Skeletal muscle satellite cell (primary cell): ENCODE measurements around the gene CLC.

Experiments
- H3K27me3 ChIP-seq: 2 replicates; pipeline ENCODE4 v1.7.0; 2013; ENCODE audit warnings: low read length; ENCODE audit not compliant: control insufficient read depth, insufficient read depth
- H3K36me3 ChIP-seq: 2 replicates; pipeline ENCODE4 v1.7.0; 2013; ENCODE audit warnings: mild to moderate bottlenecking, control low read depth, low read length; ENCODE audit not compliant: insufficient read depth
- H3K4me1 ChIP-seq: 2 replicates; pipeline ENCODE4 v1.7.0; 2013; ENCODE audit warnings: low read length; ENCODE audit not compliant: control insufficient read depth, insufficient read depth
- H3K4me2 ChIP-seq: 2 replicates; pipeline ENCODE4 v1.7.0; 2013; ENCODE audit warnings: mild to moderate bottlenecking, low read length
- H3K4me3 ChIP-seq: 2 replicates; pipeline ENCODE4 v1.7.0; 2013; ENCODE audit warnings: low read length
- H3K9ac ChIP-seq: 2 replicates; pipeline ENCODE4 v1.7.0; 2013; ENCODE audit warnings: mild to moderate bottlenecking, low read depth, low read length, moderate library complexity
- H3K9me3 ChIP-seq: replicated peaks from 2 replicates; pipeline ENCODE4 v1.7.0; 2013; ENCODE audit warnings: mild to moderate bottlenecking, control low read depth, low read length

The CLC gene

DNA sequence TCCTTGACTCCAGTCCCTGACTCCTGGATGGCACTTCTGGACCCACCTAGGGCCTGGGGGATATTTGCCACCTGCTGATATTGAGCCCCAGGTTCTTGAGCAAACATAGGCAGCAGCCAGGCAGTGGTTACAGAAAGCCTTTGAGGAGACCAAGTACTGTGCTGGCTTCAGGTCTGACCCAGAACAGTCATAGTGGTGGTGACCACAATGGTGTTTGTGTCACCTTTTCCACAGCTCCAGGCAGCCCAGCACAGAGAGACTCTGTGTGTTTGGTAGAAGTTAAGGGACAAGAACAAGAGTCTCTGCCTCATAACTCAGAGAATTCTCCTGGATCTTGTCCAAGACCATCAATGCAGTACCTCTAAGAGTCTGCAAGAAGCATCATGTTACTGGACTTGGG, 14.6 kb upstream of the CLC start:
- Histone ChIP-seq H3K4me1 (no peaks in the 10 kb centered on the region), H3K27me3 (peaks cover 22% of the 10 kb centered on the region), H3K4me2 (no peak overlapping the region), H3K36me3 (no peaks in the 10 kb centered on the region), H3K9ac (no peak overlapping the region), H3K9me3 (no peaks in the 10 kb centered on the region), H3K4me3 (no peak overlapping the region)

GRCh38 chr19:39749981-39750380, 12.2 kb upstream of the CLC start:
- Histone ChIP-seq H3K36me3 (no peaks in the 10 kb centered on the region), H3K4me1 (no peaks in the 10 kb centered on the region), H3K4me3 (no peak overlapping the region), H3K9me3 (no peaks in the 10 kb centered on the region), H3K9ac (no peak overlapping the region), H3K27me3 (peaks cover 4% of the 10 kb centered on the region), H3K4me2 (no peak overlapping the region)

- no peaks in the 10 kb centered on the region for H3K9me3 ChIP-seq
- H3K4me1 ChIP-seq, result no peaks in the 10 kb centered on the region
- H3K4me3 ChIP-seq, result no peak overlapping the region
- H3K4me2 ChIP-seq, result no peak overlapping the region
- H3K27me3 ChIP-seq, result peaks cover 2% of the 10 kb centered on the region
- H3K36me3 ChIP-seq, result no peaks in the 10 kb centered on the region
- H3K9ac ChIP-seq, result no peak overlapping the region
Observed at GRCh38 chr19:39746836-39747529, 9.2 kb upstream of the CLC start.

- Histone ChIP-seq H3K4me3 (no peak overlapping the region), H3K4me1 (no peaks in the 10 kb centered on the region), H3K9ac (no peak overlapping the region), H3K27me3 (peaks cover 2% of the 10 kb centered on the region), H3K4me2 (no peak overlapping the region), H3K9me3 (no peaks in the 10 kb centered on the region), H3K36me3 (no peaks in the 10 kb centered on the region)
Observed at GRCh38 chr19:39745643-39746042, 7.8 kb upstream of the CLC start.

- H3K4me3 ChIP-seq, result no peak overlapping the region
- no peaks in the 10 kb centered on the region for H3K36me3 ChIP-seq
- no peak overlapping the region for H3K4me2 ChIP-seq
- no peak overlapping the region for H3K9ac ChIP-seq
- H3K27me3 ChIP-seq, result no peaks in the 10 kb centered on the region
- H3K9me3 ChIP-seq, result no peaks in the 10 kb centered on the region
- no peaks in the 10 kb centered on the region for H3K4me1 ChIP-seq
Observed at GRCh38 chr19:39740395-39740794, 2.6 kb upstream of the CLC start.

GRCh38 chr19:39738814-39739213, 985 bp upstream of the CLC start:
- peaks cover 3% of the 10 kb centered on the region for H3K27me3 ChIP-seq
- H3K4me3 ChIP-seq, result no peak overlapping the region
- H3K36me3 ChIP-seq, result no peaks in the 10 kb centered on the region
- H3K4me2 ChIP-seq, result no peak overlapping the region
- no peaks in the 10 kb centered on the region for H3K9me3 ChIP-seq
- no peaks in the 10 kb centered on the region for H3K4me1 ChIP-seq
- no peak overlapping the region for H3K9ac ChIP-seq

GRCh38 chr19:39737351-39737750, 478 bp downstream of the CLC start:
- no peak overlapping the region for H3K9ac ChIP-seq
- no peak overlapping the region for H3K4me3 ChIP-seq
- no peak overlapping the region for H3K4me2 ChIP-seq

GRCh38 chr19:39736088-39736487, 1.7 kb downstream of the CLC start:
- Histone ChIP-seq H3K4me2 (no peak overlapping the region), H3K4me1 (no peaks in the 10 kb centered on the region), H3K4me3 (no peak overlapping the region), H3K36me3 (no peaks in the 10 kb centered on the region), H3K9ac (no peak overlapping the region), H3K9me3 (no peaks in the 10 kb centered on the region), H3K27me3 (peaks cover 3% of the 10 kb centered on the region)

More at GRCh38 chr19:39737351-39737750, 478 bp downstream of the CLC start:
- Histone ChIP-seq H3K9me3 (no peaks in the 10 kb centered on the region), H3K4me1 (no peaks in the 10 kb centered on the region), H3K27me3 (peaks cover 3% of the 10 kb centered on the region), H3K36me3 (no peaks in the 10 kb centered on the region)

DNA sequence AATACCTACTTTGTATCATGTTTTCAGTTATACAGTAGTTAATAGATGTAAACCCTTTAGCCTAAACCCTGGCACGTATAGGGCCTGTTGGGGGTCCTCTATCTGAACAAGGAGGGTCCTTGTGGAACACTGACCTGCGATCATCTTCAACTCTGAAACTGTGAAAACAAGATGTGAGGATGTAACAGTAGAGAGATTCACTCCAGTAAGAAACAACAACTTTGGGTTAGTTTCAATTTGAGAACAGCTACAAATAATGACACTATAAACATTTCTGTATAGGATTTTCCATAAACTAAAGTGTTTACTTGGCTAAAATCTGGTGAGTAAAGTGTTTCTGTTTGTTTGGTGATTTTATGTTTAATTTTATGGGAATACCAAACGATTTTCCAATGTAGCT, 2.1 kb downstream of the CLC start:
- Histone ChIP-seq H3K36me3 (no peaks in the 10 kb centered on the region), H3K4me3 (no peak overlapping the region), H3K4me2 (no peak overlapping the region), H3K9ac (no peak overlapping the region), H3K9me3 (no peaks in the 10 kb centered on the region), H3K27me3 (peaks cover 3% of the 10 kb centered on the region), H3K4me1 (no peaks in the 10 kb centered on the region)

DNA sequence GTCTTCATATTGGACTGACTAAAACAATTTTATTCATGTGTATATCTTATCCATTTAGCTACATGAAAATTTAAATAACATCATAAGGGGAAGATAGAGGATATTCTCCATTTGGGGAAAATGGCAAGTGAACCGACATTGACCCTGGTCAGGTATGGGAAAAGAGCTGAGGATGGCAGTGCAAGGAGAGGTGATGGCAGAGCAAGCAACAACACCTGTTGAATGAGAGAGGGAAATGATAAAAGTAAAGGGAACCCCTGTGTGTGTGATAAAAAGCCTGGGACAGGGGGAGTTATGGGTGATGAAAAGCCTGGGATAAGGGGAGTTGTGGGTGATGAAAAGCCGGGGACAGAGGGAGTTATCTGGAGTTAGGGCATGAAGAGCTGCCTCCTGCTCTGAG, 4.0 kb downstream of the CLC start:
- Histone ChIP-seq H3K27me3 (peaks cover 7% of the 10 kb centered on the region), H3K36me3 (no peaks in the 10 kb centered on the region), H3K9ac (no peak overlapping the region), H3K4me2 (no peak overlapping the region), H3K4me1 (no peaks in the 10 kb centered on the region), H3K4me3 (no peak overlapping the region), H3K9me3 (no peaks in the 10 kb centered on the region)

DNA sequence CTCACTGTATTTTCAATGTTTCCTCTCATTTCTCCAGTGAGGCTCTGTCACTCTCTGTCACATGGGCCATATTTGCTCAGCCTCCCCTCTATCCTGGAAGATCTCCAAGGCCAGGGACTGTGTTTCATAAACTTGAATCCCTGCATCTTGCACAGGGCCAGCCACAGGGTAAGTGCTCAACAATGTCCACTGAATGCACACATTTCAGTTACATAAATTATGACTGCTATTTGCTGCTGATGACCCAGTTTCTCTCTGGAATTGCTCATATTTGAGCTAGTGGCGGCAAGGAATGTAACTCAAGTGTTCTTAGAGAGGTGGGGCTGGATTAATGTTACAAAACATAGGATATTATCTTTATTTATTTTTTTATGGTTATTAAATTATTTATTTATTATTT, 6.1 kb downstream of the CLC start:
- H3K4me2 ChIP-seq, result no peak overlapping the region
- peaks cover 9% of the 10 kb centered on the region for H3K27me3 ChIP-seq
- no peaks in the 10 kb centered on the region for H3K36me3 ChIP-seq
- H3K4me1 ChIP-seq, result no peaks in the 10 kb centered on the region
- H3K4me3 ChIP-seq, result no peak overlapping the region
- no peak overlapping the region for H3K9ac ChIP-seq
- H3K9me3 ChIP-seq, result no peaks in the 10 kb centered on the region

DNA sequence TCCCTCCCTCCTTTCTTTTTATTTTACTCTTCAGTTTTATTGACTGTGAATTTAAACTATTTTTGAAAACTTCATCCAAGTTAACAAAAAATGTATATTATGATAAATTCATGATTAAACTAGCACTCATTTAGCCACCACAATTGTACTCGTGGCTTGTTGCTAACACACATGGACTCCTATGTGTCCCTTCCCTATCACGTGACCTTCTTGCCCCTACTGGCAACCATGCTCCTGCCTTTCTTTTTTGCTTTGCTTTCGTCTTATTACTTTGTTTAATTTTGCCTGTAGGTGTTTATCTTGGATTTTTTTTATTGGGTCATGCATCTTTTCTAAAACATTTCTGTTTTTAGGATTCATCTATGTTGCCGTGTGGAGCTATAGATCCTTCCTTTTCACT, 8.2 kb downstream of the CLC start:
- Histone ChIP-seq H3K27me3 (peaks cover 9% of the 10 kb centered on the region), H3K4me3 (no peak overlapping the region), H3K4me2 (no peak overlapping the region), H3K36me3 (no peaks in the 10 kb centered on the region), H3K9me3 (no peaks in the 10 kb centered on the region), H3K9ac (no peak overlapping the region), H3K4me1 (no peaks in the 10 kb centered on the region)
